ENCODE results near the gene CR1L. TPM values are rescaled to one million over a fixed set of nuclear protein-coding genes. Genes with fewer than 3 reads are reported as not detected.
"Not testable (repeated sequence)": the region's sequence is repeated elsewhere in the genome, so short reads cannot be mapped to it uniquely, and the experiment has no call there.

CR1L gene
- total and polyA plus RNA-seq, 4 donors: 0.50 to 2.0 (median 1.3) TPM

DNA sequence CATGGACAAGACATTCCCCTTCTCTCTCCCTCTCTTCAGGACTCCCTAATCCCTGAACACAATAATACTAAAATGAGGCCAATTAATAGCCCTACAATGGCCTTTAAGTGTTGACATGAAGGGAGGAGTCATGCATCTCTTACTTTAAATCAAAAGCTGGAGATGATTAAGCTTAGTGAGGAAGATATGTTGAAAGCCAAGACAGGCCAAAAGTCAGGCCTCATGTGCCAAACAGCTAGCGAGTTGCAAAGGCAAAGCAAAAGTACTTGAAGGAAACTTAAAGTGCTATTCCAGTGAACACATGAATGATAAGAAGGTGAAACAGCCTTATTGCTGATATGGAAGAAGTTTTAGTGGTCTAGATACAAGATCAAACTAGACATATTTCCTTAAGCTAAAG lies 57.4 kb downstream of the CR1L start:
- H3K36me3 ChIP-seq (ENCODE audit: control insufficient read depth, insufficient read depth, low read length): no peaks in the 10 kb centered on the region
- no peak overlapping the region for H3K4me3 ChIP-seq (ENCODE audit: low read depth, low read length)
- WGBS (ENCODE audit: insufficient coverage): 100% methylated on average over 1 of the region's 1 CpG
- H3K9me3 ChIP-seq (ENCODE audit: control insufficient read depth, insufficient read depth, low read length): no peaks in the 10 kb centered on the region
- no peak overlapping the region for H3K27ac ChIP-seq (ENCODE audit: low read depth, low read length)
- H3K27me3 ChIP-seq (ENCODE audit: control insufficient read depth, insufficient read depth, low read length): no peaks in the 10 kb centered on the region
- H3K4me1 ChIP-seq (ENCODE audit: control insufficient read depth, insufficient read depth, low read length): no peaks in the 10 kb centered on the region
- DNase-seq (ENCODE audit: low read depth in 4 of 6, low spot score in 6 of 6): no peak

DNA sequence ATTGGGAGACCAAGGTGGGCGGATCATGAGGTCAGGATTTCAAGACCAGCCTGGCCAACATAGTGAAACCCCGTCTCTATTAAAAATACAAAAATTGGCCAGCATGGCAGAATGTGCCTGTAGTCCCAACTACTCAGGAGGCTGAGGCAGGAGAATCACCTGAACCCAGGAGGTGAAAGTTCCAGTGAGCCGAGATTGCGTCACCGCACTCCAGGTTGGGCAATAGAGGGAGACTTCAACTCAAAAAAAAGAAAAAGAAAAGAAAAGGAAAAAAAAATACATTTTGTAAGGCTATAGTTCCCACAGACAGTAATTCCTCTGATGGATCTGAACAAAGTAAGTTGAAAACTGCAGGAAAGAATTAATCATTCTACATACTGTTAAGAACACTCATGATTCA lies 58.8 kb downstream of the CR1L start:
- DNase-seq (ENCODE audit: low read depth in 4 of 6, low spot score in 6 of 6): no peak
- no peak overlapping the region for H3K27ac ChIP-seq (ENCODE audit: low read depth, low read length)
- H3K4me3 ChIP-seq (ENCODE audit: low read depth, low read length): no peak overlapping the region
- no peaks in the 10 kb centered on the region for H3K36me3 ChIP-seq (ENCODE audit: control insufficient read depth, insufficient read depth, low read length)
- H3K9me3 ChIP-seq (ENCODE audit: control insufficient read depth, insufficient read depth, low read length): no peaks in the 10 kb centered on the region
- no peaks in the 10 kb centered on the region for H3K27me3 ChIP-seq (ENCODE audit: control insufficient read depth, insufficient read depth, low read length)
- WGBS (ENCODE audit: insufficient coverage): 100% methylated on average over 2 of the region's 5 CpGs
- no peaks in the 10 kb centered on the region for H3K4me1 ChIP-seq (ENCODE audit: control insufficient read depth, insufficient read depth, low read length)

DNA sequence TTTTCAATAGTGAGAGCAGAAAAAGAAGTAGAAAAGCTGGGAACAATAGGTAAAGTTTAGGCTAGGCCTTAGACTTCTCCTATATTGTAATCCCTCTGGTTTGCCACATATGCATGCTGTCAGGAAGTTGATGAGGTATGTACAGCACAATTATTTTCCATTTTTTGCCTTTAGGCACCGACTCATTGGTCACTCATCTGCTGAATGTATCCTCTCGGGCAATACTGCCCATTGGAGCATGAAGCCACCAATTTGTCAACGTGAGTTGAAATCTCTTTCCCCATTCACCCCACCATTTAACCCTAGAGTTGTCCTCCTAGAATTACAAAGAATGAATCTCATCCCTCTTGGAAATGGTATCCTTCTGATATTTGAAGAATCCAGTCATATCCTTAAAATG lies 63.1 kb downstream of the CR1L start:
- H3K27me3 ChIP-seq (ENCODE audit: control insufficient read depth, insufficient read depth, low read length); DNase-seq (ENCODE audit: low read depth in 4 of 6, low spot score in 6 of 6); H3K36me3 ChIP-seq (ENCODE audit: control insufficient read depth, insufficient read depth, low read length); H3K4me1 ChIP-seq (ENCODE audit: control insufficient read depth, insufficient read depth, low read length); H3K27ac ChIP-seq (ENCODE audit: low read depth, low read length); H3K4me3 ChIP-seq (ENCODE audit: low read depth, low read length); H3K9me3 ChIP-seq (ENCODE audit: control insufficient read depth, insufficient read depth, low read length): not testable (repeated sequence)
- 64% methylated on average over 2 of the region's 3 CpGs for WGBS (ENCODE audit: insufficient coverage)

- no peak overlapping the region for H3K4me3 ChIP-seq (ENCODE audit: low read depth, low read length)
- H3K9me3 ChIP-seq (ENCODE audit: control insufficient read depth, insufficient read depth, low read length): no peaks in the 10 kb centered on the region
- H3K4me1 ChIP-seq (ENCODE audit: control insufficient read depth, insufficient read depth, low read length): no peaks in the 10 kb centered on the region
- H3K27me3 ChIP-seq (ENCODE audit: control insufficient read depth, insufficient read depth, low read length): no peaks in the 10 kb centered on the region
- 96% methylated on average over 5 of the region's 5 CpGs for WGBS (ENCODE audit: insufficient coverage)
- H3K36me3 ChIP-seq (ENCODE audit: control insufficient read depth, insufficient read depth, low read length): no peaks in the 10 kb centered on the region
- H3K27ac ChIP-seq (ENCODE audit: low read depth, low read length): no peak overlapping the region
- DNase-seq (ENCODE audit: low read depth in 4 of 6, low spot score in 6 of 6): no peak
These were observed 66.4 kb downstream of the CR1L start for GRCh38 chr1:207711285-207711684.

GRCh38 chr1:207712701-207713100 lies 67.8 kb downstream of the CR1L start:
- 94% methylated on average over 3 of the region's 3 CpGs for WGBS (ENCODE audit: insufficient coverage)
- H3K9me3 ChIP-seq (ENCODE audit: control insufficient read depth, insufficient read depth, low read length); H3K27ac ChIP-seq (ENCODE audit: low read depth, low read length); H3K36me3 ChIP-seq (ENCODE audit: control insufficient read depth, insufficient read depth, low read length); H3K4me1 ChIP-seq (ENCODE audit: control insufficient read depth, insufficient read depth, low read length); DNase-seq (ENCODE audit: low read depth in 4 of 6, low spot score in 6 of 6); H3K27me3 ChIP-seq (ENCODE audit: control insufficient read depth, insufficient read depth, low read length); H3K4me3 ChIP-seq (ENCODE audit: low read depth, low read length): not testable (repeated sequence)

GRCh38 chr1:207713529-207713928 lies 68.6 kb downstream of the CR1L start:
- H3K4me1 ChIP-seq (ENCODE audit: control insufficient read depth, insufficient read depth, low read length): no peaks in the 10 kb centered on the region
- H3K27me3 ChIP-seq (ENCODE audit: control insufficient read depth, insufficient read depth, low read length): no peaks in the 10 kb centered on the region
- no peak overlapping the region for H3K27ac ChIP-seq (ENCODE audit: low read depth, low read length)
- H3K4me3 ChIP-seq (ENCODE audit: low read depth, low read length): no peak overlapping the region
- WGBS (ENCODE audit: insufficient coverage): 96% methylated on average over 12 of the region's 12 CpGs
- DNase-seq (ENCODE audit: low read depth in 4 of 6, low spot score in 6 of 6): no peak
- no peaks in the 10 kb centered on the region for H3K36me3 ChIP-seq (ENCODE audit: control insufficient read depth, insufficient read depth, low read length)
- H3K9me3 ChIP-seq (ENCODE audit: control insufficient read depth, insufficient read depth, low read length): no peaks in the 10 kb centered on the region

- H3K9me3 ChIP-seq (ENCODE audit: control insufficient read depth, insufficient read depth, low read length): no peaks in the 10 kb centered on the region
- H3K4me3 ChIP-seq (ENCODE audit: low read depth, low read length): no peak overlapping the region
- H3K36me3 ChIP-seq (ENCODE audit: control insufficient read depth, insufficient read depth, low read length): no peaks in the 10 kb centered on the region
- no peak overlapping the region for H3K27ac ChIP-seq (ENCODE audit: low read depth, low read length)
- DNase-seq (ENCODE audit: low read depth in 4 of 6, low spot score in 6 of 6): no peak
- H3K27me3 ChIP-seq (ENCODE audit: control insufficient read depth, insufficient read depth, low read length): no peaks in the 10 kb centered on the region
- WGBS (ENCODE audit: insufficient coverage): 100% methylated on average over 1 of the region's 2 CpGs
- H3K4me1 ChIP-seq (ENCODE audit: control insufficient read depth, insufficient read depth, low read length): no peaks in the 10 kb centered on the region
These were observed 74.3 kb downstream of the CR1L start for GRCh38 chr1:207719234-207719633.

DNA sequence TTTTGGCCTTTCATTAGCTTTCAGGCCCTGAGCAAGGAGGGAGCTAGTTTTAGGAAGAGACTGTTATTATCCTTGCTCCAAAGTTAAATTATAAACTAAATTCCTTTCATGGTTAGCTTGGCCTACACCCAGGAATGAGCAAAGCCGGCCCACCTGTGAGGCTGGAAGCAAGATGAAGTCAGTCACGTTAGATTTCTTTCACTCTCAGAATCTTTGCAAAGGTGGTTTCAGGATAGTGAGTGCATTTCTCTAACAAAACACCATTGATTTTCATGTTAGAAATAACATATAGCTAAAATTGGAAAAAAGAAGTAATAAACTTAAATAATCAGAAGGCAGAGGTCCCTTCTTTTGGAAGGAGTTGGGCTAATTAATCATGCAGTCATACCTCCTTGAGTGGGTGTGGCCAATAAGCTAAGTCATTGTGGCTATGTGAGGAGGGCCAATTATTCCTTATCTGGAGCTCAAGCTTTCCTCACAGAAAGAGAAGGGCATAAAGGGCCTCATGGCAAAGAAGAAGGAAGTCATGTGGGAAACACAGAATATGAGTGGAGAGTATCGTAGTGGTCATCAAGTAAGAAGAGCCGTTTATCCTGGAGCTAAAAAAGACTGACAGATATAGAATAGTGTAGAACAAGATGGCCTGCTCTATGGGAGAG lies 83.4 kb downstream of the CR1L start:
- H3K27me3 ChIP-seq (ENCODE audit: control insufficient read depth, insufficient read depth, low read length); H3K27ac ChIP-seq (ENCODE audit: low read depth, low read length); H3K4me3 ChIP-seq (ENCODE audit: low read depth, low read length); H3K36me3 ChIP-seq (ENCODE audit: control insufficient read depth, insufficient read depth, low read length); DNase-seq (ENCODE audit: low read depth in 4 of 6, low spot score in 6 of 6); H3K9me3 ChIP-seq (ENCODE audit: control insufficient read depth, insufficient read depth, low read length); H3K4me1 ChIP-seq (ENCODE audit: control insufficient read depth, insufficient read depth, low read length): not testable (repeated sequence)
- 95% methylated on average over 2 of the region's 4 CpGs for WGBS (ENCODE audit: insufficient coverage)

GRCh38 chr1:207737503-207738157 lies 92.7 kb downstream of the CR1L start:
- not testable (repeated sequence) for H3K36me3 ChIP-seq (ENCODE audit: control insufficient read depth, insufficient read depth, low read length); DNase-seq (ENCODE audit: low read depth in 4 of 6, low spot score in 6 of 6); H3K27ac ChIP-seq (ENCODE audit: low read depth, low read length); H3K4me1 ChIP-seq (ENCODE audit: control insufficient read depth, insufficient read depth, low read length); H3K4me3 ChIP-seq (ENCODE audit: low read depth, low read length); H3K9me3 ChIP-seq (ENCODE audit: control insufficient read depth, insufficient read depth, low read length); H3K27me3 ChIP-seq (ENCODE audit: control insufficient read depth, insufficient read depth, low read length)
- 93% methylated on average over 7 of the region's 8 CpGs for WGBS (ENCODE audit: insufficient coverage)

GRCh38 chr1:207738158-207738659 lies 93.3 kb downstream of the CR1L start:
- H3K4me1 ChIP-seq (ENCODE audit: control insufficient read depth, insufficient read depth, low read length); H3K36me3 ChIP-seq (ENCODE audit: control insufficient read depth, insufficient read depth, low read length); H3K4me3 ChIP-seq (ENCODE audit: low read depth, low read length); H3K27ac ChIP-seq (ENCODE audit: low read depth, low read length); H3K9me3 ChIP-seq (ENCODE audit: control insufficient read depth, insufficient read depth, low read length); H3K27me3 ChIP-seq (ENCODE audit: control insufficient read depth, insufficient read depth, low read length); DNase-seq (ENCODE audit: low read depth in 4 of 6, low spot score in 6 of 6): not testable (repeated sequence)
- 33% methylated on average over 1 of the region's 6 CpGs for WGBS (ENCODE audit: insufficient coverage)

Measured in spinal cord (tissue), 10 donors.